SK-N-SH treated with all-trans-retinoic acid at 6 μM for 48 hours (cell line): ENCODE measurements around the gene GPSM1.

ENCODE experiments used
- BACH2 ChIP-seq: fragments of 250-450 bp; sonication (Bioruptor Pico); IDR thresholded peaks from 2 replicates; pipeline ENCODE4 v1.9.0; 2021; ENCODE audit warnings: mild to moderate bottlenecking, borderline replicate concordance
- GLIS3 ChIP-seq: fragments of 250-450 bp; sonication (Bioruptor Pico); IDR thresholded peaks from 2 replicates; pipeline ENCODE4 v1.5.0; 2020; ENCODE audit warnings: mild to moderate bottlenecking, moderate library complexity
- OSR1 ChIP-seq: fragments of 250-450 bp; sonication (Bioruptor Pico); IDR thresholded peaks from 2 replicates; pipeline ENCODE4 v1.8.0; 2022; ENCODE audit warnings: moderate library complexity, mild to moderate bottlenecking, inconsistent platforms
- PPARA ChIP-seq: fragments of 250-450 bp; sonication (Bioruptor Pico); IDR thresholded peaks from 2 replicates; pipeline ENCODE4 v1.5.0; 2020; ENCODE audit warnings: mild to moderate bottlenecking, borderline replicate concordance
- RARB ChIP-seq: fragments of 250-450 bp; sonication (Bioruptor Pico); IDR thresholded peaks from 2 replicates; pipeline ENCODE4 v1.8.0; 2021; ENCODE audit warnings: mild to moderate bottlenecking, moderate library complexity
- TOX ChIP-seq: fragments of 250-450 bp; sonication (Bioruptor Pico); IDR thresholded peaks from 2 replicates; pipeline ENCODE4 v1.8.0; 2021; ENCODE audit warnings: mild to moderate bottlenecking, moderate library complexity, borderline replicate concordance
- ZC3H10 ChIP-seq: fragments of 250-450 bp; sonication (Bioruptor Pico); IDR thresholded peaks from 2 replicates; pipeline ENCODE4 v1.5.1; 2021; ENCODE audit warnings: mild to moderate bottlenecking, moderate library complexity
- ZFP3 ChIP-seq: fragments of 250-450 bp; sonication (Bioruptor Pico); IDR thresholded peaks from 2 replicates; pipeline ENCODE4 v1.5.0; 2020; ENCODE audit warnings: mild to moderate bottlenecking, moderate library complexity
- ZFP30 ChIP-seq: fragments of 450-650 bp; formaldehyde crosslinking; IDR thresholded peaks from 2 replicates; pipeline ENCODE4 v1.5.0; 2022; ENCODE audit warnings: mild to moderate bottlenecking, moderate library complexity
- ZNF8 ChIP-seq: fragments of 450-650 bp; formaldehyde crosslinking; IDR thresholded peaks from 2 replicates; pipeline ENCODE4 v1.5.0; 2020; ENCODE audit warnings: mild to moderate bottlenecking, moderate library complexity
- TF ChIP-seq, protein P1 (sequence below): fragments of 250-450 bp; sonication (Bioruptor Pico); IDR thresholded peaks from 2 replicates; pipeline ENCODE4 v1.8.0; 2020; ENCODE audit warnings: mild to moderate bottlenecking, moderate library complexity, borderline replicate concordance
- TF ChIP-seq, protein P2 (sequence below): fragments of 250-450 bp; sonication (Bioruptor Pico); IDR thresholded peaks from 2 replicates; pipeline ENCODE4 v1.5.0; 2020; ENCODE audit warnings: mild to moderate bottlenecking, moderate library complexity
- TF ChIP-seq, protein P3 (sequence below): fragments of 250-450 bp; sonication (Bioruptor Pico); IDR thresholded peaks from 2 replicates; pipeline ENCODE4 v1.5.1; 2020; ENCODE audit warnings: low read depth, mild to moderate bottlenecking, moderate library complexity

DNA sequence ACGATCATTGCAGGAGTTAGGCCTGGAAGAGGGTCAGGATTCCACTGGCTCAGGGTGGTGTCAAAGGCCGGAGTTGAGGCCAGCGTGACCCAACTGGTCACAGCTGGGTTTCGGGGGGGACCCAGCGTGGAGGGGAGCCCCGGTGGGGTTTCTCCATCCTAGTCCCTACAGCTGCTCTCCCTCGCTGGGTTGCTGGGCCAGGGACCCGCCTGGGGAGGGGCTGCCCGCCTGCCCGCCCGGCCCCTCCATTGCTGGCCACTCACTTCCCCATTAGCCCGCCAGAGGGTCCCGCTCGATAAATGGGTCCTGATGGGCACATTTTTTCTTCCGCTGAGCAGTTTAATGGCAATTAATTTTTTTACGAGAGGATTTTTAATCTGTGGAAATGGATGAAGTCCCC, 32.3 kb upstream of the GPSM1 start:
- TF ChIP-seq ZFP3 (CRISPR knock-in tag) = no peak
- TF ChIP-seq, protein P1, sequence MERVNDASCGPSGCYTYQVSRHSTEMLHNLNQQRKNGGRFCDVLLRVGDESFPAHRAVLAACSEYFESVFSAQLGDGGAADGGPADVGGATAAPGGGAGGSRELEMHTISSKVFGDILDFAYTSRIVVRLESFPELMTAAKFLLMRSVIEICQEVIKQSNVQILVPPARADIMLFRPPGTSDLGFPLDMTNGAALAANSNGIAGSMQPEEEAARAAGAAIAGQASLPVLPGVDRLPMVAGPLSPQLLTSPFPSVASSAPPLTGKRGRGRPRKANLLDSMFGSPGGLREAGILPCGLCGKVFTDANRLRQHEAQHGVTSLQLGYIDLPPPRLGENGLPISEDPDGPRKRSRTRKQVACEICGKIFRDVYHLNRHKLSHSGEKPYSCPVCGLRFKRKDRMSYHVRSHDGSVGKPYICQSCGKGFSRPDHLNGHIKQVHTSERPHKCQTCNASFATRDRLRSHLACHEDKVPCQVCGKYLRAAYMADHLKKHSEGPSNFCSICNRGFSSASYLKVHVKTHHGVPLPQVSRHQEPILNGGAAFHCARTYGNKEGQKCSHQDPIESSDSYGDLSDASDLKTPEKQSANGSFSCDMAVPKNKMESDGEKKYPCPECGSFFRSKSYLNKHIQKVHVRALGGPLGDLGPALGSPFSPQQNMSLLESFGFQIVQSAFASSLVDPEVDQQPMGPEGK (CRISPR knock-in tag) = no peak
- no peak for TF ChIP-seq PPARA (CRISPR knock-in tag)
- no peak for TF ChIP-seq RARB
- TF ChIP-seq ZFP30 (CRISPR knock-in tag) = no peak
- TF ChIP-seq TOX (CRISPR knock-in tag) = no peak
- no peak for TF ChIP-seq GLIS3 (CRISPR knock-in tag)
- TF ChIP-seq, protein P2, sequence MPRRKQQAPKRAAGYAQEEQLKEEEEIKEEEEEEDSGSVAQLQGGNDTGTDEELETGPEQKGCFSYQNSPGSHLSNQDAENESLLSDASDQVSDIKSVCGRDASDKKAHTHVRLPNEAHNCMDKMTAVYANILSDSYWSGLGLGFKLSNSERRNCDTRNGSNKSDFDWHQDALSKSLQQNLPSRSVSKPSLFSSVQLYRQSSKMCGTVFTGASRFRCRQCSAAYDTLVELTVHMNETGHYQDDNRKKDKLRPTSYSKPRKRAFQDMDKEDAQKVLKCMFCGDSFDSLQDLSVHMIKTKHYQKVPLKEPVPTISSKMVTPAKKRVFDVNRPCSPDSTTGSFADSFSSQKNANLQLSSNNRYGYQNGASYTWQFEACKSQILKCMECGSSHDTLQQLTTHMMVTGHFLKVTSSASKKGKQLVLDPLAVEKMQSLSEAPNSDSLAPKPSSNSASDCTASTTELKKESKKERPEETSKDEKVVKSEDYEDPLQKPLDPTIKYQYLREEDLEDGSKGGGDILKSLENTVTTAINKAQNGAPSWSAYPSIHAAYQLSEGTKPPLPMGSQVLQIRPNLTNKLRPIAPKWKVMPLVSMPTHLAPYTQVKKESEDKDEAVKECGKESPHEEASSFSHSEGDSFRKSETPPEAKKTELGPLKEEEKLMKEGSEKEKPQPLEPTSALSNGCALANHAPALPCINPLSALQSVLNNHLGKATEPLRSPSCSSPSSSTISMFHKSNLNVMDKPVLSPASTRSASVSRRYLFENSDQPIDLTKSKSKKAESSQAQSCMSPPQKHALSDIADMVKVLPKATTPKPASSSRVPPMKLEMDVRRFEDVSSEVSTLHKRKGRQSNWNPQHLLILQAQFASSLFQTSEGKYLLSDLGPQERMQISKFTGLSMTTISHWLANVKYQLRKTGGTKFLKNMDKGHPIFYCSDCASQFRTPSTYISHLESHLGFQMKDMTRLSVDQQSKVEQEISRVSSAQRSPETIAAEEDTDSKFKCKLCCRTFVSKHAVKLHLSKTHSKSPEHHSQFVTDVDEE (CRISPR knock-in tag) = no peak
- no peak for TF ChIP-seq OSR1
- no peak for TF ChIP-seq ZC3H10 (CRISPR knock-in tag)
- TF ChIP-seq, protein P3, sequence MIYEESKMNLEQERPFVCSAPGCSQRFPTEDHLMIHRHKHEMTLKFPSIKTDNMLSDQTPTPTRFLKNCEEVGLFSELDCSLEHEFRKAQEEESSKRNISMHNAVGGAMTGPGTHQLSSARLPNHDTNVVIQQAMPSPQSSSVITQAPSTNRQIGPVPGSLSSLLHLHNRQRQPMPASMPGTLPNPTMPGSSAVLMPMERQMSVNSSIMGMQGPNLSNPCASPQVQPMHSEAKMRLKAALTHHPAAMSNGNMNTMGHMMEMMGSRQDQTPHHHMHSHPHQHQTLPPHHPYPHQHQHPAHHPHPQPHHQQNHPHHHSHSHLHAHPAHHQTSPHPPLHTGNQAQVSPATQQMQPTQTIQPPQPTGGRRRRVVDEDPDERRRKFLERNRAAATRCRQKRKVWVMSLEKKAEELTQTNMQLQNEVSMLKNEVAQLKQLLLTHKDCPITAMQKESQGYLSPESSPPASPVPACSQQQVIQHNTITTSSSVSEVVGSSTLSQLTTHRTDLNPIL (CRISPR knock-in tag) = no peak
- no peak for TF ChIP-seq ZNF8 (CRISPR knock-in tag)
- TF ChIP-seq BACH2 (CRISPR knock-in tag) = no peak
